Panc1 (cell line): ENCODE measurements around the gene CAMK2A. TPM values are rescaled to one million over a fixed set of nuclear protein-coding genes. Genes with fewer than 3 reads are reported as not detected.

Source experiments
- ATAC-seq: fragments of 200-7000 bp; cut with Tn5 transposase; 2 replicates; pipeline ENCODE4 v1.9.1; 2020; ENCODE audit warnings: mild to moderate bottlenecking, moderate library complexity
- BruUV-seq: library from RNA; stranded (reverse); fragments of 400-500 nt; replicated peaks from 2 replicates; lab custom pipeline; 2021; lab: Mats Ljungman, UMichigan
- CTCF ChIA-PET: fragments of 300-600 bp; sonication (Branson Sonifier 250); formaldehyde crosslinking; loops from one replicate; lab custom pipeline; 2022; ENCODE audit warnings: antibody characterized with exemption; lab: Charles Lee
- POLR2A ChIA-PET: fragments of 300-600 bp; sonication (Branson Sonifier 250); formaldehyde crosslinking; loops from one replicate; lab custom pipeline; 2022; ENCODE audit warnings: antibody characterized with exemption; lab: Charles Lee
- DNase-seq: peaks from one replicate; pipeline ENCODE4 v3.0.0-alpha.2; 2010; ENCODE audit warnings: low read depth, low spot score
- H3K27ac ChIP-seq: 2 replicates; pipeline ENCODE4 v1.5.1; 2011; ENCODE audit warnings: mild to moderate bottlenecking, low read length, inconsistent platforms
- H3K27me3 ChIP-seq: fragments of 200-500 bp; sonication (Bioruptor generic); 2 replicates; pipeline ENCODE4 v1.6.0; 2014; ENCODE audit warnings: low read length, inconsistent platforms; ENCODE audit not compliant: control insufficient read depth, insufficient read depth
- H3K36me3 ChIP-seq: fragments of 200-500 bp; sonication (Bioruptor generic); 2 replicates; pipeline ENCODE4 v1.5.1; 2014; ENCODE audit warnings: inconsistent platforms, mild to moderate bottlenecking, low read length, moderate library complexity; ENCODE audit not compliant: control insufficient read depth, insufficient read depth
- H3K4me1 ChIP-seq: 2 replicates; pipeline ENCODE4 v1.5.1; 2011; ENCODE audit warnings: inconsistent platforms, mild to moderate bottlenecking, low read length, moderate library complexity; ENCODE audit not compliant: control insufficient read depth, insufficient read depth
- H3K4me3 ChIP-seq, 2 experiments: 2 replicates each; pipeline ENCODE4 v1.5.1; 2011 to 2012; ENCODE audit warnings: low read depth in 2 of 2, low read length in 2 of 2, mild to moderate bottlenecking in 2 of 2, inconsistent platforms in 1 of 2, moderate library complexity in 1 of 2
- H3K9me3 ChIP-seq: fragments of 200-500 bp; sonication (Bioruptor generic); 2 replicates; pipeline ENCODE4 v1.5.1; 2014; ENCODE audit warnings: low read depth, mild to moderate bottlenecking, inconsistent platforms, low read length, moderate library complexity; ENCODE audit not compliant: control insufficient read depth, insufficient read depth
- POLR2AphosphoS5 ChIP-seq: IDR thresholded peaks from 2 replicates; pipeline ENCODE4 v1.6.1; 2012; ENCODE audit warnings: mild to moderate bottlenecking, low read depth, low read length, moderate library complexity
- SIN3A ChIP-seq: IDR thresholded peaks from 2 replicates; pipeline ENCODE4 v1.6.1; 2012; ENCODE audit warnings: low read depth, mild to moderate bottlenecking, low read length, moderate library complexity, borderline replicate concordance; ENCODE audit not compliant: insufficient read depth
- TCF7L2 ChIP-seq: IDR thresholded peaks from 2 replicates; pipeline ENCODE4 v1.6.1; 2011; ENCODE audit warnings: mild to moderate bottlenecking, low read depth, low read length, inconsistent platforms
- in situ Hi-C: cut with HindIII; loops from 2 replicates; pipeline ENCODE4 v1.10.0; 2016; ENCODE audit warnings: low sequenced_read_pairs, low pct_unique_long_range_greater_than_20kb
- intact Hi-C: fragments of 100-400 bp; cut with micrococcal nuclease; formaldehyde crosslinking; loops from one replicate; pipeline ENCODE4 v1.10.0; 2022; ENCODE audit not compliant: unreplicated experiment
- total RNA-seq: library from RNA; stranded (reverse); gene quantifications from one replicate; pipeline ENCODE4 v1.2.1, GENCODE V29; 2021; ENCODE audit not compliant: unreplicated experiment
- TF ChIP-seq, protein P1 (sequence below), 2 experiments: IDR thresholded peaks; 2 replicates each; pipeline ENCODE4 v1.6.1; 2011 to 2012; ENCODE audit warnings: low read depth in 2 of 2, control low read depth in 1 of 2, low read length in 1 of 2, mild to moderate bottlenecking in 1 of 2, moderate library complexity in 1 of 2; ENCODE audit not compliant: insufficient read depth in 1 of 2
- TF ChIP-seq, protein P2 (sequence below): fragments of 450-650 bp; IDR thresholded peaks from 2 replicates; pipeline ENCODE4 v1.5.1; 2017; ENCODE audit warnings: mild to moderate bottlenecking

CAMK2A gene
- total RNA-seq, 1 experiment from 2014 or later: 0.51 TPM

DNA sequence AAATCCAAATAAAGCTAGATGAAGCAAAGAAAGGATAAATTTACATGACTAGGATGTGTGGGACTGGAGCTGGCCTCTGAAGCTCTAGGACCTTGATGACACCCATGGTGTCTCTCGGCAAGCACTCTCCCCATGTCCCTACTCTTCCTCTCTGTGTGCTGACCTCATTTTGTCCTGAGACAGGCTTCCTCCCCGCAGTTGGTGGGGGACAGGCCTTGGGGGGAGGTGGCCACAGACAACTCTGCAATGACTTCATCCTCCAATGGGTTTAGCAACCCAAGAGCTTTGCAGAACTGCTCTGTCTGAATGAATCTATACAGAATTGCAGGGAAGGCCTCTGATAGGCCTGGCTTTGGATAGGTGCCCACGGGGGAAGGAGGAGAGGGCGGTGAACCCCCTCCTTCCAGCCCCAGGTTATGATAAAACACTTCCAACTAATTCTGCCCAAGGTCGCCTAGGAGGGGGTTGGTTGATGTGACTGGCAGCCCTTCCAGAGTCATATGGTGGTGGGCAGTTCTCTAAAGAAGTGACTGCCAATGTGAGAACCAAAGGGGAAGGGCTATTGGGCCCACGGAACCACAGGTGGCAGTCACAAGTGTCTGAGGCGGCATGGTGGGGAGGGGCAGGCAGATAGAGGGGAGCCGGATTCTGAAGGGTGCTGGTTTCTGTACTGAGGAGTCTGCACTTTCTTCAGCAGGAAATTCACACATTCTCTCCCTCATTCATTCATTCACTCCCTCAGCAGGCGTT lies 93.7 kb downstream of the CAMK2A start:
- in situ Hi-C loops (no loop called here), intact Hi-C loops (no loop called here)
- H3K4me1 ChIP-seq: no peaks in the 10 kb centered on the region
- H3K27me3 ChIP-seq: 0 out of 2 replicates have a peak, but pooled peaks cover 3% of the 10 kb centered on the region
- DNase-seq: no peak
- H3K9me3 ChIP-seq: no peaks in the 10 kb centered on the region
- no peak overlapping the region for H3K27ac ChIP-seq
- TF ChIP-seq TCF7L2: no peak
- TF ChIP-seq POLR2AphosphoS5: no peak
- TF ChIP-seq SIN3A: no peak
- TF ChIP-seq, protein P1, sequence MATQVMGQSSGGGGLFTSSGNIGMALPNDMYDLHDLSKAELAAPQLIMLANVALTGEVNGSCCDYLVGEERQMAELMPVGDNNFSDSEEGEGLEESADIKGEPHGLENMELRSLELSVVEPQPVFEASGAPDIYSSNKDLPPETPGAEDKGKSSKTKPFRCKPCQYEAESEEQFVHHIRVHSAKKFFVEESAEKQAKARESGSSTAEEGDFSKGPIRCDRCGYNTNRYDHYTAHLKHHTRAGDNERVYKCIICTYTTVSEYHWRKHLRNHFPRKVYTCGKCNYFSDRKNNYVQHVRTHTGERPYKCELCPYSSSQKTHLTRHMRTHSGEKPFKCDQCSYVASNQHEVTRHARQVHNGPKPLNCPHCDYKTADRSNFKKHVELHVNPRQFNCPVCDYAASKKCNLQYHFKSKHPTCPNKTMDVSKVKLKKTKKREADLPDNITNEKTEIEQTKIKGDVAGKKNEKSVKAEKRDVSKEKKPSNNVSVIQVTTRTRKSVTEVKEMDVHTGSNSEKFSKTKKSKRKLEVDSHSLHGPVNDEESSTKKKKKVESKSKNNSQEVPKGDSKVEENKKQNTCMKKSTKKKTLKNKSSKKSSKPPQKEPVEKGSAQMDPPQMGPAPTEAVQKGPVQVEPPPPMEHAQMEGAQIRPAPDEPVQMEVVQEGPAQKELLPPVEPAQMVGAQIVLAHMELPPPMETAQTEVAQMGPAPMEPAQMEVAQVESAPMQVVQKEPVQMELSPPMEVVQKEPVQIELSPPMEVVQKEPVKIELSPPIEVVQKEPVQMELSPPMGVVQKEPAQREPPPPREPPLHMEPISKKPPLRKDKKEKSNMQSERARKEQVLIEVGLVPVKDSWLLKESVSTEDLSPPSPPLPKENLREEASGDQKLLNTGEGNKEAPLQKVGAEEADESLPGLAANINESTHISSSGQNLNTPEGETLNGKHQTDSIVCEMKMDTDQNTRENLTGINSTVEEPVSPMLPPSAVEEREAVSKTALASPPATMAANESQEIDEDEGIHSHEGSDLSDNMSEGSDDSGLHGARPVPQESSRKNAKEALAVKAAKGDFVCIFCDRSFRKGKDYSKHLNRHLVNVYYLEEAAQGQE (IDR thresholded peaks at IDR 0.05; ENCODE audit: insufficient read depth in 1 of 2, low read depth in 2 of 2, low read length in 1 of 2): no peak
- TF ChIP-seq, protein P2, sequence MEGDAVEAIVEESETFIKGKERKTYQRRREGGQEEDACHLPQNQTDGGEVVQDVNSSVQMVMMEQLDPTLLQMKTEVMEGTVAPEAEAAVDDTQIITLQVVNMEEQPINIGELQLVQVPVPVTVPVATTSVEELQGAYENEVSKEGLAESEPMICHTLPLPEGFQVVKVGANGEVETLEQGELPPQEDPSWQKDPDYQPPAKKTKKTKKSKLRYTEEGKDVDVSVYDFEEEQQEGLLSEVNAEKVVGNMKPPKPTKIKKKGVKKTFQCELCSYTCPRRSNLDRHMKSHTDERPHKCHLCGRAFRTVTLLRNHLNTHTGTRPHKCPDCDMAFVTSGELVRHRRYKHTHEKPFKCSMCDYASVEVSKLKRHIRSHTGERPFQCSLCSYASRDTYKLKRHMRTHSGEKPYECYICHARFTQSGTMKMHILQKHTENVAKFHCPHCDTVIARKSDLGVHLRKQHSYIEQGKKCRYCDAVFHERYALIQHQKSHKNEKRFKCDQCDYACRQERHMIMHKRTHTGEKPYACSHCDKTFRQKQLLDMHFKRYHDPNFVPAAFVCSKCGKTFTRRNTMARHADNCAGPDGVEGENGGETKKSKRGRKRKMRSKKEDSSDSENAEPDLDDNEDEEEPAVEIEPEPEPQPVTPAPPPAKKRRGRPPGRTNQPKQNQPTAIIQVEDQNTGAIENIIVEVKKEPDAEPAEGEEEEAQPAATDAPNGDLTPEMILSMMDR: no peak
- POLR2A ChIA-PET: no interaction called here
- H3K36me3 ChIP-seq: no peaks in the 10 kb centered on the region
- no peak overlapping the region for H3K4me3 ChIP-seq
- ATAC-seq: no peak
- CTCF ChIA-PET: no interaction called here
- BruUV-seq: no TSS peak

DNA sequence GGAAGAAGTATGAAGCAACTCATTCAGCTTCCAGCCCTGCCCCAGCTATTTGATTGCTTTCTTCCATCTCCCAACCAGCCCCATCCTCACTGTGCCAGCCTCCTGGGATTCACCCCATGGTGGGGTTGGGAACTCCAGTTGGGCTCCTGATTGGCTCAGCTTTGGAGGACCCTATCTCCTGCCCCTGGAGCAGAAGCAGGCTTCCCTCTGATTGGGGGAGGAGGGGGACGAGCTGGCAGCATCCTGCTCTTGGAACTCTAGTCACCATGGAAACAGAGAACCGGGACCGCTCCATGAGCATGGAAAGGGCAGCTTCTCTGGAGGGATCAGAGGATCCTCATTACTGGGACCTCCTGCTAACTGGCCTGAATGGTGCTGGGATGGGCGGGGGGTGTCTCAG lies 97.1 kb downstream of the CAMK2A start:
- CTCF ChIA-PET: no interaction called here
- Histone ChIP-seq H3K27ac (no peak overlapping the region), H3K9me3 (no peaks in the 10 kb centered on the region), H3K36me3 (no peaks in the 10 kb centered on the region), H3K4me3 (no peak overlapping the region), H3K4me1 (no peaks in the 10 kb centered on the region), H3K27me3 (peaks cover 10% of the 10 kb centered on the region)
- no peak for DNase-seq
- TF ChIP-seq, protein P2: no peak
- TF ChIP-seq TCF7L2 (no peak), SIN3A (no peak), POLR2AphosphoS5 (no peak)
- TF ChIP-seq, protein P1 (IDR thresholded peaks at IDR 0.05; ENCODE audit: insufficient read depth in 1 of 2, low read depth in 2 of 2, low read length in 1 of 2): no peak
- ATAC-seq: no peak
- POLR2A ChIA-PET: no interaction called here
- intact Hi-C loops: no loop called here
- in situ Hi-C loops: no loop called here
- BruUV-seq: no TSS peak
